SK-N-MC (cell line): ENCODE data around the gene CMTM5.

Experiments used
- EZH2 ChIP-seq: fragments of 200-600 bp; sonication (generic); IDR thresholded peaks from one replicate; pipeline ENCODE4 v1.6.1; 2017; ENCODE audit warnings: antibody characterized with exemption
- FOXP2 ChIP-seq: optimal IDR thresholded peaks from 2 replicates; pipeline ENCODE3; 2011; ENCODE audit warnings: mild to moderate bottlenecking, moderate library complexity; ENCODE audit not compliant: insufficient read depth; ENCODE audit errors: extremely low read length, control extremely low read depth
- POLR2AphosphoS5 ChIP-seq: IDR thresholded peaks from 2 replicates; pipeline ENCODE4 v1.6.1; 2012; ENCODE audit warnings: mild to moderate bottlenecking, low read depth, low read length, borderline replicate concordance

DNA sequence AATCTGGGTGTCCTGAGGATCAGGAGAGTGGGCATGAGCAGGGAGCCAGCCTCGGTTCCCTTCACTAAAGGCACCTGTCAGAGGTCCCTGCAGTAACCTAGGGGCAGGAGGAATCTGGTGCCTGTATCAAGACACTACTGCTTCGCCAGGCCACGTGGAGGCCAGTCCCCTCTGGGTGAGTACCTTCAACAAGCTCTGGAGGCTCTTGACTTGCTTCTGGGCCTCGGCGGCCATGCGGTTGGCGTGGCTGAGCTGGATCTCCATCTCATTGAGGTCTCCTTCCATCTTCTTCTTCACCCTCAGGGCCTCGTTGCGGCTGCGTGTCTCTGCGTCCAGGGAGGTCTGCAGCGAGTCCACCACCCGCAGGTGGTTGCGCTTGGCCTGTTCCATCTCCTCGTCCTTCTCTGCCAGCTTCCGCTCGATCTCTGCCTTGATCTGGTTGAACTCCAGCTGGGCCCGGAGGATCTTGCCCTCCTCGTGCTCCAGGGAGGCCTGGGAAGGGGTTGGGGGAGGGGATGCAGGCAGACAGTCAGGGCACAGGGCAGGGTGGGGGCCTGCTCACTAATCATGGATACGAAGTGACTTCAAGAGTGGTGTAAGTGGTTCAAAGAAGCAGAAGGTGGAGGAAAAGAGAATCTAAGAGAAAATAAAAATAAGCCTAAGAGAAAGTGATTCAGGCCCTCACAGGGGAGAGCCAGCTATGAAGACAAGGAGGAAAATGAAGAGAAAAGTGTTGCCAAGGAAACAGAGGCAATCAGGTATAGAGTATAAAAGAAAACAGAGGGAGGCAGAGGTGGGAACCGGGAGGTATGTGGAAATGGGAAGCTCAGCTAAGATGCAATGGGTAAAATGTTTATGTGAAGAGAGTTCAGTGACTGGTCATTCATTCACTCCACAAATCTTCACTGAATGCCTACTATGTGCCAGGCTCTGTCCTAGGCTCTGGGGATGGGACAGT, 39.3 kb downstream of the CMTM5 start:
- no peak for TF ChIP-seq POLR2AphosphoS5
- TF ChIP-seq EZH2, result no peak
- TF ChIP-seq FOXP2, result no peak
